Spleen (tissue), 11 donors: Measurements from ENCODE around the gene C22orf39. TPM values are rescaled to one million over a fixed set of nuclear protein-coding genes. Genes with fewer than 3 reads are reported as not detected.

ENCODE experiments used
- DNase-seq: peaks from one replicate; pipeline ENCODE4 v3.0.0-alpha.2; 2020
- H3K27ac ChIP-seq, 8 donors: fragments of 200-600 bp; sonication (generic) in 7 of 8; 1 replicate in 4 of 8; 2 replicates in 4 of 8; pipeline versions ENCODE4 v1.5.0 to v1.8.0; 2016 to 2021; ENCODE audit warnings: inconsistent platforms in 4 of 8, mild to moderate bottlenecking in 4 of 8, moderate library complexity in 1 of 8
- H3K27me3 ChIP-seq, 7 donors: fragments of 200-600 bp; sonication (generic) in 6 of 7; replicated peaks in 1 of 7; 1 replicate in 4 of 7; 2 replicates in 3 of 7; pipeline versions ENCODE4 v1.5.0 to v1.8.0; 2016 to 2021; ENCODE audit warnings: inconsistent platforms in 3 of 7, mild to moderate bottlenecking in 1 of 7
- H3K36me3 ChIP-seq, 6 donors: fragments of 200-600 bp; sonication (generic) in 5 of 6; 1 replicate in 4 of 6; 2 replicates in 2 of 6; pipeline versions ENCODE4 v1.5.0 to v1.8.0; 2016 to 2021; ENCODE audit warnings: inconsistent platforms in 2 of 6
- H3K4me1 ChIP-seq, 6 donors: fragments of 200-600 bp; sonication (generic) in 5 of 6; 1 replicate in 3 of 6; 2 replicates in 3 of 6; pipeline versions ENCODE4 v1.5.0 to v1.8.0; 2016 to 2021; ENCODE audit warnings: inconsistent platforms in 3 of 6
- H3K4me3 ChIP-seq, 8 donors: fragments of 200-600 bp; sonication (generic) in 7 of 8; 1 replicate in 4 of 8; 2 replicates in 4 of 8; pipeline versions ENCODE4 v1.5.0 to v1.8.0; 2016 to 2021; ENCODE audit warnings: inconsistent platforms in 4 of 8, mild to moderate bottlenecking in 4 of 8, moderate library complexity in 2 of 8
- H3K9me3 ChIP-seq, 8 donors: fragments of 200-600 bp; sonication (generic) in 7 of 8; 1 replicate in 4 of 8; 2 replicates in 4 of 8; pipeline versions ENCODE4 v1.5.0 to v1.8.0; 2016 to 2021; ENCODE audit warnings: inconsistent platforms in 4 of 8
- CTCF ChIP-seq, 11 experiments: fragments of 200-600 bp in 7 of 11; fragments of 450-650 bp in 4 of 11; sonication (generic) in 4 of 11; IDR thresholded peaks in 8 of 11; conservative IDR thresholded peaks in 3 of 11; 1 replicate in 7 of 11; 2 replicates in 4 of 11; pipeline versions ENCODE4 v1.4.0 to v1.8.0; 2016 to 2021; ENCODE audit warnings: antibody characterized with exemption in 11 of 11, inconsistent platforms in 4 of 11, mild to moderate bottlenecking in 1 of 11
- POLR2A ChIP-seq, 3 donors: fragments of 450-650 bp; IDR thresholded peaks; one replicate each; pipeline ENCODE4 v1.5.1; 2017; ENCODE audit warnings: antibody characterized with exemption in 3 of 3, mild to moderate bottlenecking in 1 of 3
- POLR2AphosphoS5 ChIP-seq, 3 donors: sonication (generic); formaldehyde crosslinking; IDR thresholded peaks; one replicate each; pipeline ENCODE4 v1.5.1; 2017; ENCODE audit warnings: antibody characterized with exemption in 3 of 3
- WGBS, 5 donors: extraction: QIAGEN DNeasy Blood & Tissue Kit in 3 of 5; methylation state at CpG; one replicate each; pipeline versions ENCODE4 v1.1.5 to v1.1.7; 2013 to 2018; 5-methylcytosine and 5-hydroxymethylcytosine counted together
- intact Hi-C: fragments of 100-400 bp; cut with DNase I; formaldehyde crosslinking; loops from one replicate; pipeline ENCODE4 v1.15.0; 2023; ENCODE audit warnings: low total_unique reads
- polyA plus RNA-seq, 3 donors: library from polyadenylated mRNA; stranded (reverse); fragments of 200-250 nt; gene quantifications; one replicate each; pipeline ENCODE4 v1.2.1, GENCODE V29; 2013
- total RNA-seq, 7 donors: library from RNA; depleted of rRNA in 3 of 7; stranded (reverse); fragments of >200 nt in 3 of 7; fragmentation: NEBNext Ultra II Directional in 4 of 7; extraction: Animal tissue kit (Norgen Biotek cat#: 25700) in 4 of 7; gene quantifications; one replicate each; pipeline versions ENCODE4 v1.1.0 to v1.2.1, GENCODE V29; 2016 to 2021
- donor health status: healthy with polysubstance abuse.
- donor health status: DM: no; HTN: no; CAD: no; lungs with moderate emphysema.
- donor health status: DM: no; HTN: no; CAD: no.
- donor health status: Bipolar disorder and iron deficiency.
- donor health status: healthy.
- donor health status: DM: no; HTN: no; CAD: no.
- donor health status: DM: yes; HTN: yes; CAD: no.

Gene C22orf39
- total and polyA plus RNA-seq, 10 donors = 28.8 to 48.8 (median 37.6) TPM

- Histone ChIP-seq H3K9me3 (no peaks in the 10 kb centered on the region), H3K27ac (no peak overlapping the region), H3K27me3 (no peaks in the 10 kb centered on the region), H3K4me1 (peaks cover 0 to 5% (median 0%) of the 10 kb centered on the region in 6 donors), H3K36me3 (peaks cover 0 to 28% (median 0%) of the 10 kb centered on the region in 6 donors), H3K4me3 (no peak overlapping the region)
- WGBS, 5 donors = 88 to 100% (median 95%) methylated on average over 2 of the region's 2 CpGs
- no peak for TF ChIP-seq CTCF (IDR thresholded peaks at IDR 0.05 in 8 of 11, conservative IDR thresholded peaks at IDR 0.05 in 3 of 11)
- TF ChIP-seq POLR2AphosphoS5 (IDR thresholded peaks at IDR 0.05) = no peak
- no peak for TF ChIP-seq POLR2A (IDR thresholded peaks at IDR 0.05)
- intact Hi-C loops = no loop called here
- no peak for DNase-seq
Measured at GRCh38 chr22:19488285-19488684, 40.8 kb upstream of the C22orf39 start.

GRCh38 chr22:19483481-19484244 lies 36.2 kb upstream of the C22orf39 start:
- Histone ChIP-seq H3K4me3 (no peak overlapping the region), H3K36me3 (peaks cover 0 to 25% (median 0%) of the 10 kb centered on the region in 6 donors), H3K4me1 (peaks cover 4 to 15% (median 9%) of the 10 kb centered on the region in 6 donors), H3K27me3 (no peaks in the 10 kb centered on the region), H3K27ac (no peak overlapping the region), H3K9me3 (no peaks in the 10 kb centered on the region)
- WGBS, 5 donors = 82 to 86% (median 85%) methylated on average over 8 of the region's 8 CpGs
- DNase-seq = no peak
- no peak for TF ChIP-seq CTCF (IDR thresholded peaks at IDR 0.05 in 8 of 11, conservative IDR thresholded peaks at IDR 0.05 in 3 of 11)
- no peak for TF ChIP-seq POLR2AphosphoS5 (IDR thresholded peaks at IDR 0.05)
- intact Hi-C loops = no loop called here

GRCh38 chr22:19482297-19482696 lies 34.8 kb upstream of the C22orf39 start:
- Histone ChIP-seq H3K27me3 (no peaks in the 10 kb centered on the region), H3K4me1 (peaks cover 8 to 28% (median 21%) of the 10 kb centered on the region in 6 donors), H3K36me3 (peaks cover 0 to 23% (median 0%) of the 10 kb centered on the region in 6 donors), H3K9me3 (no peaks in the 10 kb centered on the region), H3K4me3 (no peak overlapping the region), H3K27ac (no peak overlapping the region)
- 92 to 95% (median 93%) methylated on average over 9 of the region's 9 CpGs for WGBS, 5 donors
- no peak for TF ChIP-seq CTCF (IDR thresholded peaks at IDR 0.05 in 8 of 11, conservative IDR thresholded peaks at IDR 0.05 in 3 of 11)
- no peak for DNase-seq
- intact Hi-C loops = no loop called here

- H3K36me3 ChIP-seq = peaks cover 0 to 24% (median 0%) of the 10 kb centered on the region in 6 donors
- H3K27me3 ChIP-seq = no peaks in the 10 kb centered on the region
- intact Hi-C loops = no loop called here
- no peak for TF ChIP-seq CTCF (IDR thresholded peaks at IDR 0.05 in 8 of 11, conservative IDR thresholded peaks at IDR 0.05 in 3 of 11)
- no peak for TF ChIP-seq POLR2AphosphoS5 (IDR thresholded peaks at IDR 0.05)
- TF ChIP-seq POLR2A (IDR thresholded peaks at IDR 0.05) = no peak
- DNase-seq = no peak
- WGBS, 5 donors = 70 to 78% (median 72%) methylated on average over 10 of the region's 10 CpGs
- peaks cover 14 to 43% (median 36%) of the 10 kb centered on the region in 6 donors for H3K4me1 ChIP-seq
- no peaks in the 10 kb centered on the region for H3K9me3 ChIP-seq
- no peak overlapping the region for H3K27ac ChIP-seq
- no peak overlapping the region for H3K4me3 ChIP-seq
Measured at GRCh38 chr22:19480789-19481188, 33.3 kb upstream of the C22orf39 start.
